Right cardiac atrium (tissue), 5 donors: ENCODE data around the gene TLL1. TPM values are rescaled to one million over a fixed set of nuclear protein-coding genes. Genes with fewer than 3 reads are reported as not detected.

ENCODE experiments used
- ATAC-seq, 2 donors: fragments of 200-7000 bp; cut with Tn5 transposase; one replicate each; pipeline versions ENCODE4 v1.8.0 to v1.9.1; 2020; ENCODE audit warnings: moderate library complexity in 2 of 2, mild to moderate bottlenecking in 1 of 2
- DNase-seq, 3 donors: peaks; one replicate each; pipeline ENCODE4 v3.0.0-alpha.2; 2020
- H3K27ac ChIP-seq: one replicate; pipeline ENCODE4 v1.5.1; 2013; ENCODE audit warnings: mild to moderate bottlenecking, low read length, control low read depth, moderate library complexity
- H3K27me3 ChIP-seq: one replicate; pipeline ENCODE4 v1.6.1; 2013; ENCODE audit not compliant: control insufficient read depth, insufficient read depth
- H3K4me1 ChIP-seq: one replicate; pipeline ENCODE4 v1.6.1; 2013; ENCODE audit warnings: low read length; ENCODE audit not compliant: control insufficient read depth, insufficient read depth
- H3K4me3 ChIP-seq: one replicate; pipeline ENCODE4 v1.5.1; 2013; ENCODE audit warnings: low read length, control low read depth
- H3K9me3 ChIP-seq: one replicate; pipeline ENCODE4 v1.6.1; 2013; ENCODE audit warnings: low read length; ENCODE audit not compliant: control insufficient read depth
- WGBS: extraction: QIAGEN DNeasy Blood & Tissue Kit; methylation state at CpG from one replicate; pipeline ENCODE4 v1.1.7; 2013; 5-methylcytosine and 5-hydroxymethylcytosine counted together
- intact Hi-C, 4 donors: fragments of 100-400 bp; cut with DNase I; formaldehyde crosslinking; loops; one replicate each; pipeline versions ENCODE4 v1.11.0 to v1.14.0; 2022 to 2023
- polyA plus RNA-seq: library from polyadenylated mRNA; stranded (reverse); fragments of 200-250 nt; gene quantifications from one replicate; pipeline ENCODE4 v1.2.3, GENCODE V29; 2013
- total RNA-seq, 4 donors: library from RNA; stranded (reverse); fragmentation: NEBNext Ultra II Directional; extraction: Animal tissue kit (Norgen Biotek cat#: 25700); gene quantifications; one replicate each; pipeline ENCODE4 v1.2.1, GENCODE V29; 2021
- donor health status: healthy with polysubstance abuse.
- donor health status: DM: no; HTN: yes; CAD: no.
- donor health status: DM: no; HTN: no; CAD: no.
- donor health status: DM: no; HTN: yes; CAD: no; lungs with severe emphysema.
- donor health status: DM: yes; HTN: yes; CAD: no.

Gene TLL1
- total and polyA plus RNA-seq, 5 donors: 0.52 to 6.0 (median 3.3) TPM

DNA sequence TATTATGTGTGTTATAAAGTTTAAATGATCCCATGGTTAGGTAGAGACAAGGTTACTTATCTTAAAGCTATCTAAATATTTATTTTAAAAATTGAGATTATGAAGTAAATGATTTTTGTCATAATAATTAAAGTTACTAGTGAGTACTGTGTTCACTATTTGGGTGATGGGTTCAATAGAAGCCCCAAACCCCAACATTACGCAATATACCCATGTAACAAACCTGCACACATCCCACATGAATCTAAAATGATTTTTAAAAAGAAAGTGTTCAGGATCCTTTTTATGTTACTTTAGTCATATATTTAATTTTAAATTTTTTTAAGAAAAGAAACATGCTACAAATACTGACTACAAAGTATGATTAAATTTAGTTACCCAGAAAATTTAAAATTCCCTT lies 193.9 kb downstream of the TLL1 start:
- ATAC-seq: no peak
- 95% methylated on average over 1 of the region's 1 CpG for WGBS
- no peak overlapping the region for H3K27ac ChIP-seq
- DNase-seq: no peak
- H3K4me1 ChIP-seq: no peaks in the 10 kb centered on the region
- H3K27me3 ChIP-seq: no peaks in the 10 kb centered on the region
- intact Hi-C loops: no loop called here
- no peaks in the 10 kb centered on the region for H3K9me3 ChIP-seq
- H3K4me3 ChIP-seq: no peak overlapping the region

DNA sequence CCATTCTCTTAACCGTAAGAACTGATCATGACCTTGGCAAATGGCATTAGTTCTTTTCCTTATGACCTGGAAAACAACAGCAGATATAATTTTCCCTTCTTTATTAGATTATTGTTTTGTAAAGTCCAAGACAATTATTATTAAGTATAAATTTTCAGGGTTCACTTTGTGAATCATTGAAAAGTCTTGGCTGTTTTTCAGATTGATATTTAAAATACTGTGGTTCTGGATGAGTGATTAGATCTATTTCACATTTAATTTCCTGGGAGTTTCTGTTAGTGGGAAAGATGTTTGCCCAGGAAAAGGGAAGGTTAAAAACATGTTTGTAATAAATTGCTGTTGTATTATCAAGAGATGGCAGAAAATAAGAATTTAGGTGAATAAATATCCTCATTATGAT lies 194.9 kb downstream of the TLL1 start:
- ATAC-seq (no peak), DNase-seq (no peak)
- Histone ChIP-seq H3K4me1 (no peaks in the 10 kb centered on the region), H3K27me3 (no peaks in the 10 kb centered on the region), H3K4me3 (no peak overlapping the region), H3K27ac (no peak overlapping the region), H3K9me3 (no peaks in the 10 kb centered on the region)
- intact Hi-C loops: no loop called here
- 56% methylated on average over 1 of the region's 1 CpG for WGBS

DNA sequence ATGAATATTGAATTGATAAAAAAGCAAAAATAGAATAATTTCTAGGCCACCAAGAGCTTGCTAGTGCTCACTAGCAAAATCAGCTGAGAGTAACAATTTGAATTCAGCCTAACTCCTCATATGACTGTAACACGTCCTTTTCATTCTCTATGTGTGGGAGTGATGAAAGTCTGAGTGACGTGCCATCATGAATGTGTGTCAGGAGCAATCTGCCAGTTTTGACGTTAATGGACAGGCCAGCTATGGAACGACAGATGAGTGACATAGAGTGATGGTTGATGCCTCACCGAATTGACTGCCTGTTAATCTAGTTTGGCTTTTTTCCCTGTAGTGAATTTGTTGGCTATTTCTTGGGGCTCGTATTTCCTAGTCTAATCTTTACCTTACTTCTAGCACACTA lies 200.7 kb downstream of the TLL1 start:
- H3K27ac ChIP-seq: no peak overlapping the region
- ATAC-seq: no peak
- no peaks in the 10 kb centered on the region for H3K4me1 ChIP-seq
- no peaks in the 10 kb centered on the region for H3K9me3 ChIP-seq
- H3K27me3 ChIP-seq: no peaks in the 10 kb centered on the region
- 71% methylated on average over 6 of the region's 6 CpGs for WGBS
- H3K4me3 ChIP-seq: no peak overlapping the region
- intact Hi-C loops: no loop called here
- no peak for DNase-seq

DNA sequence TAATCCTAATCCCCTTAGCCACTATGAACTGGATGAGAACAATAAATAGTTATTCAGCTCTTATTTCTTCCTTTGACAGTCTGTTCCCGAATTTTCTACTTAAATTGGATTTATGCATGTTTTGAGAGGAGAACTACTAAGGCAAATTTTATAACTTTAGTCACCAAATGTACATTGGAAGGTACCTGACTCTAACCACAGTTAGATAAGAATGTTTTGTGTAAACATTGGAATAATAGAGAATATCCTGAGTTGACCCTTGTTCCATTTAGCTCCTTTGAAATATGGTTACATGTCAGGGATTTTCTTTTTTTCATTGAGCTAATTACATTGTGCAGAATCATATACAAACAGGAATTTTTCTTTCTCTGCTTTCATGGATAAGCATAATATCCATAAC lies 202.6 kb downstream of the TLL1 start:
- Histone ChIP-seq H3K4me1 (no peaks in the 10 kb centered on the region), H3K27me3 (no peaks in the 10 kb centered on the region), H3K9me3 (no peaks in the 10 kb centered on the region), H3K4me3 (no peak overlapping the region), H3K27ac (no peak overlapping the region)
- no peak for ATAC-seq
- 58% methylated on average over 1 of the region's 1 CpG for WGBS
- intact Hi-C loops: no loop called here
- no peak for DNase-seq

DNA sequence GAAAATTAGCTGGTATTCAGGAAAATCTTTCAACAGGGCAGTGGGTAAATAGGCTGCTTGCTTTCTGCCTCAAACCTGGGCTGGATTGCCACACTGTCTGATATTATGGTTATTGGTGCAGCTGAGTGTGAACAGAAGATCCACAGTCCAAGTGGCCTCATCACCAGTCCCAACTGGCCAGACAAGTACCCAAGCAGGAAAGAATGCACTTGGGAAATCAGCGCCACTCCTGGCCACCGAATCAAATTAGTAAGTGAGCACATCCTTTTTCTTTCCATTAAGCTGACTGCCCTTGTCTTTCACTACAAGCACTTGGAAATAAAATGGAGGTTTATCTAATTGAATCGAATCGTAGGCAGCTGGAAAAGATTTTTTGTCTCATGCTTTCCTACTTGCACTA lies 204.7 kb downstream of the TLL1 start:
- DNase-seq (no peak), ATAC-seq (no peak)
- Histone ChIP-seq H3K4me1 (no peaks in the 10 kb centered on the region), H3K4me3 (no peak overlapping the region), H3K27ac (no peak overlapping the region), H3K9me3 (no peaks in the 10 kb centered on the region), H3K27me3 (no peaks in the 10 kb centered on the region)
- WGBS: 87% methylated on average over 4 of the region's 4 CpGs
- intact Hi-C loops: no loop called here

DNA sequence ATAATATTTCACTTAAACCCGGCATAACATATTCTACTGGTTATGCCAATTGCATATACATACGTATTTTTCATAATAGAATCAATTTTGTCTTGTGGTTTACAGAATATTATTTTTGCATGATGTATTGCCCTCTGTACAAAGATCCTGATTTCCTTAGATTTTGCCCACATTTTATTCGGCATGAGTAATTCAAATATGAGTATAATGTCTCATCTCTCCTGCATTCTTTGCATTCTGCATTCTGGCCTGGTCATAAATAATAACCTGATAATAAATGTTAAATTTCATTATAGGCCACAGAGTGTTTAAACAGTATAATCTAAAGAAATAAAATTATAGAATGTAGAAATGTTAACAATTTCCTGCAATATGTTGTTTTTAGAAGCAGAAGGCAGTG lies 205.3 kb downstream of the TLL1 start:
- no peaks in the 10 kb centered on the region for H3K9me3 ChIP-seq
- no peak overlapping the region for H3K4me3 ChIP-seq
- 92% methylated on average over 3 of the region's 3 CpGs for WGBS
- no peaks in the 10 kb centered on the region for H3K4me1 ChIP-seq
- H3K27me3 ChIP-seq: no peaks in the 10 kb centered on the region
- DNase-seq (no peak), ATAC-seq (no peak)
- intact Hi-C loops: no loop called here
- H3K27ac ChIP-seq: no peak overlapping the region

DNA sequence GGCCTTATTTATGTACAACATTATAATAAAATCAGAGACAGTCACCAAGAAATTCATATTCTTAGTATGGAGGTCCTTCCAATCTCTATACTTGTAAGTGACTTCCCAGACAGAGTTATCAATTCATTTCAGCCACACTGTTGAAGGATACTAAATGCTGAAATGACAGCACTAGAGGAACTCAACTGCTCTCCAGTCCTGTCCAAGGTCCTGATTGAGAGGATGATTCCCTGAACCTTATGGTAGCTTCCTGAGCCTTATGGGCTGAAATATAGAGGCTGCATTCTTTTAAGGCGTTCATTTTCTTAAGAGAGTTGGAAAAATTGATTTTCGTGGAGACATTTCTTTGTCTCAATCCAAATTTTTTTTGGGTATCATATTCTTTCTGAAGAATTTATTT lies 205.9 kb downstream of the TLL1 start:
- H3K9me3 ChIP-seq: no peaks in the 10 kb centered on the region
- DNase-seq: no peak
- no peak for ATAC-seq
- no peak overlapping the region for H3K27ac ChIP-seq
- WGBS: 78% methylated on average over 2 of the region's 2 CpGs
- intact Hi-C loops: no loop called here
- H3K4me3 ChIP-seq: no peak overlapping the region
- no peaks in the 10 kb centered on the region for H3K27me3 ChIP-seq
- no peaks in the 10 kb centered on the region for H3K4me1 ChIP-seq

DNA sequence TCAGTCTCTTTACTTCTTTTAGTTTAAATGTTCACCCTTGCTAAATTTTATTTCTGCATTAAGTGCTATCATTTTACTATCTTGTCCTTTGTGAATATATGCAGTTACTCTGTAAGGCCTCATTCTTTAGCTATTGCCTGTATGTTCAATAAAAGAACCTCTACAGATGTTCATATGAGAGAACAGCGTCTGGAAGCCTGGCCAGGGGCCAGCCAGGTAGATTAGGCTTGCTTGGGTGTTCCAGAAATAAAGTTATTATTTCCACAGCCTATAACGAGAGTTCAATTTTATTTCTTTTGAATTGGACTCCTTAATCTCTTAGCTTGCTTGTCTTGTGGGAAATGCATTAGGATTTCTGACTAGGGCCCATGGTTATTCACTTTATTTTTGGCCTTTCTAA lies 214.5 kb downstream of the TLL1 start:
- Histone ChIP-seq H3K9me3 (no peaks in the 10 kb centered on the region), H3K27ac (no peak overlapping the region), H3K27me3 (no peaks in the 10 kb centered on the region), H3K4me3 (no peak overlapping the region), H3K4me1 (no peaks in the 10 kb centered on the region)
- ATAC-seq (no peak), DNase-seq (no peak)
- intact Hi-C loops: loop anchor here in 1 of 4 donors (10.0 kb wide), 1 partner anchor 553 kb away; no protein-coding TSS in a partner anchor
- 81% methylated on average over 2 of the region's 2 CpGs for WGBS

DNA sequence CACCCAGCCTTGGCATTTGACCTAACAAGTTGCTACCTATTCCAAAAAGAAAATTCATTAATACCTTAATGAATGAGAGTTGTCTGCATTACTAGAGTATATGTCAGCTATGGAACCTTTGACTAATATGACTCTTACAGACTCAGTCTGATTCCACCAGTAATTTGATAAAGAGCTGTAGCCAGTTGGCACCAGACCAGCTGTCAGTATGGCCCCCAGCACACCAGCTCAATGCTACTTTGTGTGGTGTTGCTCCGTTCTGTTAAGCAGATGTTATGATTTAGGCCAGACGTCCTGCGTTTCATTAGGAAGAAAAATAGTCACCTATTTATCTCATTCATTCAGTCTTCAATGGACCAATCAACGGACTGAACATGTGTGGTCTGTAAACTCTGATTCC lies 215.5 kb downstream of the TLL1 start:
- intact Hi-C loops: loop anchor here in 1 of 4 donors (10.0 kb wide), 1 partner anchor 554 kb away; no protein-coding TSS in a partner anchor
- no peak for ATAC-seq
- no peak for DNase-seq
- 53% methylated on average over 4 of the region's 4 CpGs for WGBS
- no peak overlapping the region for H3K27ac ChIP-seq
- H3K4me3 ChIP-seq: no peak overlapping the region
- no peaks in the 10 kb centered on the region for H3K4me1 ChIP-seq
- no peaks in the 10 kb centered on the region for H3K27me3 ChIP-seq
- no peaks in the 10 kb centered on the region for H3K9me3 ChIP-seq

DNA sequence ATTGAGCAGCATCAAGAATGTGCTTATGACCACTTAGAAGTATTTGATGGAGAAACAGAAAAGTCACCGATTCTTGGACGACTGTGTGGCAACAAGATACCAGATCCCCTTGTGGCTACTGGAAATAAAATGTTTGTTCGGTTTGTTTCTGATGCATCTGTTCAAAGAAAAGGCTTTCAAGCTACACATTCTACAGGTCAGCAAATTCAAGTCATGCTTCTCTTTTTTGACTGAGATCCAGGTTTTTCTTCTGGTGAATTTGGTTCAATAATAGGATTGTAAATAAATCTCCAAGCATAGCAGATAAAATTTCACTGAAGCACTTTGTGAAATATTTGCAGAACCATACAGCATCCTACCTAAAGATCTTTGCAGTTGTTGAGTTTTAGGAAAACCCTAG lies 218.1 kb downstream of the TLL1 start:
- ATAC-seq: no peak
- no peak overlapping the region for H3K27ac ChIP-seq
- no peak overlapping the region for H3K4me3 ChIP-seq
- DNase-seq: no peak
- no peaks in the 10 kb centered on the region for H3K27me3 ChIP-seq
- 77% methylated on average over 3 of the region's 3 CpGs for WGBS
- intact Hi-C loops: loop anchor here in 2 of 4 donors (5.0 kb wide), 1 partner anchor 554 kb away; no protein-coding TSS in a partner anchor
- H3K4me1 ChIP-seq: no peaks in the 10 kb centered on the region
- no peaks in the 10 kb centered on the region for H3K9me3 ChIP-seq

DNA sequence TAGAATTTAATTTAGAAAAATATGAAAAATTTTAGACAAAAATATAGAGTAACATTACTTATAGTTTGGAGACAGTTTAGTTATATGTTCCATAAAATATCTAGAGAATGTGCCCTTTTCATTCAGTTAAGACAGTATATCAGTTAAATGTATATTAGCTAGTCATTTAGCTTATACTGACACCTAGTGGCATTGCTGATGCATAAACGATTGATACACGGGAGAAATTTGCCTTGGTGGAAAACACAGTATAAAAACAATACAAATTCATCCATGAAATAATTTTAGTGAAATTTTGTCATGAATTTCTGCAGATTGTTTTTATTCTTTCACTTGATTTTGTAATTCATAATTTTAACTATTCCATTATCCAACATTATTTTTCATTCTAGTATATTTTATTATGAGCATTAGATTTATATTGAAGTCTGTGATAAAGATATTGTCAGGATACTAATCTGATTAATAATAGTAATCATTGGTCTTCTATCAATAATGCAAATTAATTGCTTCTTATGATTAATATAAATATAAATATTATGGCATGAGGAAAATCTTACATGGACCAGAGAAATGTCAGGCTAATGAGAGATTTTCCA lies 219.0 kb downstream of the TLL1 start:
- Histone ChIP-seq H3K4me1 (no peaks in the 10 kb centered on the region), H3K27me3 (no peaks in the 10 kb centered on the region), H3K27ac (no peak overlapping the region), H3K4me3 (no peak overlapping the region), H3K9me3 (no peaks in the 10 kb centered on the region)
- WGBS: under 1% methylated on average over 2 of the region's 2 CpGs
- DNase-seq (no peak), ATAC-seq (no peak)
- intact Hi-C loops: loop anchor here in 3 of 4 donors (2.0 to 5.0 kb wide), 2 partner anchors 555 kb away; no protein-coding TSS in a partner anchor

DNA sequence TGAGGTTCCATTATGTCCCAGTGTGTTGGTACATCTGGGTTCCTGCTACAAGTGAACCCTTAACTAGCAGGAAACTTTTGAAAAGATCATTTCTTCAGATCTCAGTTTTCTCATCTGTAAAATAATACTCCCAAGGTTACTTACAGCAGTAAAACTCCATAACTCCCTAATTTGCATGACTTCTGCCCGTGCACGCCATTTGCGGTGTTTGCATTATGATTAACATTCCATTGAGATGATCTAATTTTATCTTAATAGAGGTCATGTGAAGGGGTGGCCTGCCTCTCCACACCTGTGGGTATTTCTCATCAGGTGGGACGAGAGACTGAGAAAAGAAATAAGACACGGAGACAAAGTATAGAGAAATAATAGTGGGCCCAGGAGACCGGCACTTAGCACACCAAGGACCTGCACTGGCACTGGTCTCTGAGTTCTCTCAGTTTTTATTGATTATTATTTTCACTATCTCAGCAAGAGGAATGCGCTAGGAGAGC lies 219.8 kb downstream of the TLL1 start:
- Histone ChIP-seq H3K4me1 (no peaks in the 10 kb centered on the region), H3K27me3 (no peaks in the 10 kb centered on the region), H3K4me3 (no peak overlapping the region), H3K9me3 (no peaks in the 10 kb centered on the region), H3K27ac (no peak overlapping the region)
- no peak for ATAC-seq
- WGBS: 65% methylated on average over 7 of the region's 7 CpGs
- intact Hi-C loops: loop anchor here in 3 of 4 donors (2.0 to 5.0 kb wide), 2 partner anchors 556 kb away; no protein-coding TSS in a partner anchor
- DNase-seq: no peak
